AG08395 (cell line): ENCODE measurements around the gene MAJIN.
"Not testable (repeated sequence)": the region's sequence is repeated elsewhere in the genome, so short reads cannot be mapped to it uniquely, and the experiment has no call there.

Experiments used
- DNase-seq: peaks from one replicate; pipeline ENCODE4 v3.0.0; 2012; ENCODE audit warnings: mixed read lengths, low spot score

The MAJIN gene

GRCh38 chr11:64971421-64972233, at the start of gene MAJIN:
Gene MAJIN, minus strand, starts transcription at chr11:64972108. Its CDS starts 12,703 bp downstream, at chr11:64959405.
- DNase-seq: peak; percentile 92

GRCh38 chr11:65021509-65021908, 49.6 kb upstream of the MAJIN start:
- no peak for DNase-seq

- no peak for DNase-seq
Observed at GRCh38 chr11:65021003-65021402, 49.1 kb upstream of the MAJIN start.

GRCh38 chr11:65019824-65020223, 47.9 kb upstream of the MAJIN start:
- no peak for DNase-seq

GRCh38 chr11:65017937-65018336, 46.0 kb upstream of the MAJIN start:
- no peak for DNase-seq

GRCh38 chr11:65016705-65017104, 44.8 kb upstream of the MAJIN start:
- no peak for DNase-seq

- no peak for DNase-seq
Observed at GRCh38 chr11:65014726-65015227, 42.9 kb upstream of the MAJIN start.

GRCh38 chr11:65013888-65014725, 42.2 kb upstream of the MAJIN start, which contains the start of gene ARL2:
Gene ARL2, plus strand, starts transcription at chr11:65014160. Its CDS starts 48 bp downstream, at chr11:65014208.
- peak; percentile 90 for DNase-seq

- DNase-seq: peak; percentile 94
Observed at GRCh38 chr11:65013130-65013887, 41.4 kb upstream of the MAJIN start.

- no peak for DNase-seq
Observed at GRCh38 chr11:65008873-65009272, 37.0 kb upstream of the MAJIN start.

GRCh38 chr11:65008016-65008415, 36.1 kb upstream of the MAJIN start:
- DNase-seq: no peak

GRCh38 chr11:65003968-65004367, 32.1 kb upstream of the MAJIN start:
- DNase-seq: not testable (repeated sequence)

- DNase-seq: peak; percentile 51
Observed at GRCh38 chr11:65003282-65003681, 31.4 kb upstream of the MAJIN start.

GRCh38 chr11:65002706-65003105, 30.8 kb upstream of the MAJIN start:
- DNase-seq: no peak

- no peak for DNase-seq
Observed at GRCh38 chr11:64999478-64999877, 27.6 kb upstream of the MAJIN start.

- DNase-seq: no peak
Observed at GRCh38 chr11:64998690-64999431, 27.0 kb upstream of the MAJIN start.

GRCh38 chr11:64998141-64998540, 26.2 kb upstream of the MAJIN start:
- DNase-seq: no peak

- DNase-seq: peak; percentile 89
Observed at GRCh38 chr11:64996710-64997380, 24.9 kb upstream of the MAJIN start, which contains the start of gene BATF2. Gene BATF2, minus strand, starts transcription at chr11:64996971. Its CDS starts 57 bp downstream, at chr11:64996914.

- peak; percentile 15 for DNase-seq
Observed at GRCh38 chr11:64996327-64996709, 24.4 kb upstream of the MAJIN start.

GRCh38 chr11:64994318-64994717, 22.4 kb upstream of the MAJIN start:
- DNase-seq: no peak
